Activated CD4-positive, alpha-beta T cell treated with anti-CD3 and anti-CD28 coated beads for 36 hours (primary cell): ENCODE measurements around the gene OFD1. TPM values are rescaled to one million over a fixed set of nuclear protein-coding genes. Genes with fewer than 3 reads are reported as not detected.

ENCODE experiments used
- ATAC-seq: fragments of 200-7000 bp; cut with Tn5 transposase; one replicate; pipeline ENCODE4 v1.10.0; 2021; ENCODE audit warnings: mild to moderate bottlenecking, moderate library complexity
- CTCF ChIA-PET: fragments of 350-600 bp; sonication (Branson Sonifier 250); formaldehyde crosslinking; loops from one replicate; lab custom pipeline; 2021; ENCODE audit warnings: antibody characterized with exemption; lab: Charles Lee
- POLR2A ChIA-PET: fragments of 350-600 bp; sonication (Branson Sonifier 250); formaldehyde crosslinking; loops from one replicate; lab custom pipeline; 2021; ENCODE audit warnings: antibody characterized with exemption, inconsistent platforms; lab: Charles Lee
- DNase-seq: peaks from one replicate; pipeline ENCODE4 v3.0.0-alpha.2; 2020
- H3K27ac Mint-ChIP-seq: one replicate; pipeline ENCODE4 v1.8.0; 2021; ENCODE audit warnings: mixed read lengths
- H3K27me3 Mint-ChIP-seq: one replicate; pipeline ENCODE4 v1.8.0; 2021; ENCODE audit warnings: mixed read lengths
- H3K36me3 Mint-ChIP-seq: one replicate; pipeline ENCODE4 v1.8.0; 2021; ENCODE audit warnings: low read depth, mixed read lengths
- H3K4me1 Mint-ChIP-seq: one replicate; pipeline ENCODE4 v1.8.0; 2021; ENCODE audit warnings: mixed read lengths
- H3K4me3 Mint-ChIP-seq: one replicate; pipeline ENCODE4 v1.8.0; 2021; ENCODE audit warnings: mild to moderate bottlenecking, moderate library complexity, mixed read lengths
- H3K9me3 Mint-ChIP-seq: one replicate; pipeline ENCODE4 v1.8.0; 2021; ENCODE audit warnings: low read depth, mixed read lengths
- intact Hi-C, 2 experiments: fragments of 100-400 bp; cut with DNase I in 1 of 2; cut with micrococcal nuclease in 1 of 2; formaldehyde crosslinking; loops; one replicate each; pipeline versions ENCODE4 v1.14.2 to v1.15.1; 2022 to 2024; cut with DNase I, micrococcal nuclease
- total RNA-seq, 2 experiments: library from RNA; stranded (reverse); gene quantifications; one replicate each; pipeline ENCODE4 v1.2.3, GENCODE V29; 2021

The OFD1 gene
- total RNA-seq, 2 experiments from 2014 or later, result 28.0 to 32.4 TPM

- intact Hi-C loops, result no loop called here
- CTCF ChIA-PET, result no interaction called here
- peaks cover 70% of the 10 kb centered on the region for H3K4me1 Mint-ChIP-seq
- H3K4me3 Mint-ChIP-seq, result peak overlapping the region; percentile 10
- H3K27ac Mint-ChIP-seq, result peak overlapping the region; percentile 69
- ATAC-seq (no peak), DNase-seq (no peak)
- no peaks in the 10 kb centered on the region for H3K9me3 Mint-ChIP-seq
- POLR2A ChIA-PET, result no interaction called here
- peaks cover 25% of the 10 kb centered on the region for H3K36me3 Mint-ChIP-seq
- H3K27me3 Mint-ChIP-seq, result no peaks in the 10 kb centered on the region
Observed at GRCh38 chrX:13693341-13693961, 41.1 kb upstream of the OFD1 start.

GRCh38 chrX:13694359-13694758 is 40.2 kb upstream of the OFD1 start:
- DNase-seq (no peak), ATAC-seq (no peak)
- Mint-ChIP-seq H3K9me3 (no peaks in the 10 kb centered on the region), H3K27ac (no peak overlapping the region), H3K4me3 (no peak overlapping the region), H3K27me3 (no peaks in the 10 kb centered on the region), H3K36me3 (peaks cover 25% of the 10 kb centered on the region), H3K4me1 (peaks cover 78% of the 10 kb centered on the region)
- CTCF ChIA-PET, result interaction anchor here (1.4 kb wide), 1 partner anchor 55 kb away, joined by 4 read pairs; no protein-coding TSS in a partner anchor
- intact Hi-C loops, result no loop called here
- POLR2A ChIA-PET, result interaction anchor here (1.1 kb wide), 1 partner anchor 736 kb away, joined by 3 read pairs; no protein-coding TSS in a partner anchor

DNA sequence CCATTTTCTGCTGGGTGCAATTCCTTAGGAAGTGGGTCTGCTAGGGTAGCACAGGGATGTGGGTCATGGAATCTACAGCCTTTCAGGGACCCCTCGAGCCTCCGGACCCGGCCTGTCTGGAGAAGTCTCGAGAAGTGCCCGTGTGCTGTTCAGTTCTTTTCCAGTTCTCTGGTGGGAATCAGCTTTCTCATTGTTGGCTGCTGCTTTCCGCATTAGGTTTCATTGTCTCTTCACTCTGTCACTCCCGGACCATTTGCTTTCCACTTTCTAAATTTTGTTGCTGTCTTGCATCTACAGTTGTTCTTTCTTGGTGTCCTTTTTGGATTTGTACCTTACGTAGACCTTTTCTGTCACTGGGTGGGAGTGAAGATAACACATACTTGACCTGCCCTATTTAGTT is 39.6 kb upstream of the OFD1 start:
- ChIA-PET CTCF (interaction anchor here (1.4 kb wide), 1 partner anchor 54 kb away, joined by 4 read pairs; no protein-coding TSS in a partner anchor), POLR2A (interaction anchor here (1.1 kb wide), 1 partner anchor 737 kb away, joined by 3 read pairs; no protein-coding TSS in a partner anchor)
- ATAC-seq, result no peak
- intact Hi-C loops, result no loop called here
- H3K36me3 Mint-ChIP-seq, result peaks cover 23% of the 10 kb centered on the region
- H3K4me1 Mint-ChIP-seq, result peaks cover 80% of the 10 kb centered on the region
- no peaks in the 10 kb centered on the region for H3K9me3 Mint-ChIP-seq
- no peak overlapping the region for H3K27ac Mint-ChIP-seq
- no peak for DNase-seq
- no peaks in the 10 kb centered on the region for H3K27me3 Mint-ChIP-seq
- no peak overlapping the region for H3K4me3 Mint-ChIP-seq

GRCh38 chrX:13695601-13696115 is 38.9 kb upstream of the OFD1 start:
- ChIA-PET CTCF (interaction anchor here (0.8 kb wide), 1 partner anchor 26 kb away, joined by 5 read pairs; no protein-coding TSS in a partner anchor), POLR2A (interaction anchor here (1.1 kb wide), 1 partner anchor 738 kb away, joined by 3 read pairs; no protein-coding TSS in a partner anchor)
- H3K4me3 Mint-ChIP-seq, result no peak overlapping the region
- no peaks in the 10 kb centered on the region for H3K9me3 Mint-ChIP-seq
- no peak overlapping the region for H3K27ac Mint-ChIP-seq
- H3K4me1 Mint-ChIP-seq, result peaks cover 75% of the 10 kb centered on the region
- intact Hi-C loops, result no loop called here
- no peaks in the 10 kb centered on the region for H3K27me3 Mint-ChIP-seq
- peaks cover 21% of the 10 kb centered on the region for H3K36me3 Mint-ChIP-seq
- no peak for ATAC-seq
- DNase-seq, result no peak

GRCh38 chrX:13697455-13697854 is 37.1 kb upstream of the OFD1 start:
- CTCF ChIA-PET, result interaction anchor here (1.1 to 1.3 kb wide), 2 partner anchors 39 to 42 kb away, joined by 3 to 5 read pairs; no protein-coding TSS in a partner anchor
- DNase-seq (no peak), ATAC-seq (peak; percentile 43)
- Mint-ChIP-seq H3K27ac (peak overlapping the region; percentile 79), H3K9me3 (no peaks in the 10 kb centered on the region), H3K4me1 (peaks cover 76% of the 10 kb centered on the region), H3K36me3 (peaks cover 28% of the 10 kb centered on the region), H3K4me3 (no peak overlapping the region), H3K27me3 (no peaks in the 10 kb centered on the region)
- intact Hi-C loops, result no loop called here
- POLR2A ChIA-PET, result no interaction called here

DNA sequence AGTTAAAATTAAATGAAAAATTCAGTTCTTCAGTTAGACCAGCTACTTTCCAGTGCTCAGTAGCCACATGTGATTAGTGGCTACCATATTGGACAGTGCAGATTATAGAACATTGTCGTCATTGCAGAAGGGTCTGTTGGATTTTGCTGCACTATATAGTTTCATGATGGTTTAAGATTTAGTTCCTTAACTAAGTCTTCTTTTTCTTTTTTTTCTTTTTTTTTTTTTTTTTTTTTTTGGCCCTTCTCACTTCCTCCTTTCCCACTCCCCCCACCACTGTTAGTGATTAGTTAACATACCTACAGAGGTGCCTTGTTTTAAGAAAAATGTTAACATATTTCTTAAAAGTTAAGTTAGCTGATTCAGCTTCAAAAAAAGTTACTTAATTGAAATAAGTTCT is 36.6 kb upstream of the OFD1 start:
- CTCF ChIA-PET, result interaction anchor here (1.1 to 1.3 kb wide), 2 partner anchors 38 to 42 kb away, joined by 3 to 5 read pairs; no protein-coding TSS in a partner anchor
- peaks cover 75% of the 10 kb centered on the region for H3K4me1 Mint-ChIP-seq

DNA sequence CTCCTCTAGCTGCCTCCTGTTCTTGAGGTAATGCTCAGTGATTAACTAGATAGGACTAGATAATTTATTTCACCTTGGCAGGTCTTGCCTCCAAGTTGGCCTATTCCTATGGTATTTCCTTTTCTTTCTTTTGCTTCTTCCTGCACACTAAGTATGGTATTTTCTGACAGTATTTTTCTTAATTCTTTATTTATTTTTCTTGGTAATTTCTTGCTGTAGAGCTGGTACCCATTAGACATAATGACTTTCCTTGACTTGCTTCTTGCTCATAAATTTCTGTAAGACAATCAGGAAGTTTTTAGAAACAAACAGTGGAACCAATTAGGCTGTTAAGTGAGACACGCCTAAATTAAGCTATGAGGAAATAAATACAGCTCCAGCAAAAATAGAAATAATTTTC is 36.1 kb upstream of the OFD1 start:
- H3K4me1 Mint-ChIP-seq, result peaks cover 75% of the 10 kb centered on the region
- no peaks in the 10 kb centered on the region for H3K27me3 Mint-ChIP-seq
- intact Hi-C loops, result no loop called here
- H3K4me3 Mint-ChIP-seq, result no peak overlapping the region
- peaks cover 26% of the 10 kb centered on the region for H3K36me3 Mint-ChIP-seq
- ChIA-PET CTCF (interaction anchor here (1.1 to 1.3 kb wide), 2 partner anchors 38 to 41 kb away, joined by 3 to 5 read pairs; no protein-coding TSS in a partner anchor), POLR2A (no interaction called here)
- H3K9me3 Mint-ChIP-seq, result no peaks in the 10 kb centered on the region
- ATAC-seq (no peak), DNase-seq (no peak)
- no peak overlapping the region for H3K27ac Mint-ChIP-seq

More for the DNA sequence above, 36.6 kb upstream of the OFD1 start:
- ATAC-seq (no peak), DNase-seq (no peak)
- POLR2A ChIA-PET, result no interaction called here
- Mint-ChIP-seq H3K36me3 (peaks cover 26% of the 10 kb centered on the region), H3K9me3 (no peaks in the 10 kb centered on the region), H3K27me3 (no peaks in the 10 kb centered on the region), H3K4me3 (no peak overlapping the region), H3K27ac (no peak overlapping the region)
- intact Hi-C loops, result no loop called here

- CTCF ChIA-PET, result no interaction called here
- ATAC-seq (peak; percentile 45), DNase-seq (peak; percentile 14)
- peaks cover 30% of the 10 kb centered on the region for H3K36me3 Mint-ChIP-seq
- no peaks in the 10 kb centered on the region for H3K27me3 Mint-ChIP-seq
- no peaks in the 10 kb centered on the region for H3K9me3 Mint-ChIP-seq
- no peak overlapping the region for H3K4me3 Mint-ChIP-seq
- H3K27ac Mint-ChIP-seq, result no peak overlapping the region
- peaks cover 74% of the 10 kb centered on the region for H3K4me1 Mint-ChIP-seq
- POLR2A ChIA-PET, result no interaction called here
- intact Hi-C loops, result no loop called here
Observed at GRCh38 chrX:13699183-13699826, 35.2 kb upstream of the OFD1 start.

DNA sequence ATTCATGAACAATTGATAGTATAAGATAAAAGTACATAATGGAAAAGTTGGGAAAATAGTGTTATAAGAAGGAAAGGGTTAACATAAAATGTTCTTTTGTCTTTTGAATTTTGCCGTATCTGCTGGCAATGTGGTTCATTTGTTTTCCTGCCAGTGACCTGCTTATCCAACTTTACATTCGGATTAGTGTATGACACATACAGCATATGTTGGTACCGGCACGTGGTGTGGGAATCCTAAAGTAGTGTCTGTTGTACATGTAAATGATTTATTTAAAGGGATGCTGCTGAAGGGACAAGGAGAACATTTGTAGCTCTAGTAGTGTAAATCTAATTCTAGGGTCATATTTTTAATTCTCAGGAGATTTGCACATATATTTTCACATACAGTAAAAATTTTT is 34.2 kb upstream of the OFD1 start:
- ChIA-PET CTCF (no interaction called here), POLR2A (no interaction called here)
- no peaks in the 10 kb centered on the region for H3K9me3 Mint-ChIP-seq
- peaks cover 26% of the 10 kb centered on the region for H3K36me3 Mint-ChIP-seq
- intact Hi-C loops, result no loop called here
- peaks cover 64% of the 10 kb centered on the region for H3K4me1 Mint-ChIP-seq
- no peak overlapping the region for H3K4me3 Mint-ChIP-seq
- no peak for DNase-seq
- H3K27me3 Mint-ChIP-seq, result no peaks in the 10 kb centered on the region
- H3K27ac Mint-ChIP-seq, result no peak overlapping the region
- ATAC-seq, result no peak

- peaks cover 23% of the 10 kb centered on the region for H3K36me3 Mint-ChIP-seq
- peak overlapping the region; percentile 32 for H3K27ac Mint-ChIP-seq
- intact Hi-C loops, result no loop called here
- ATAC-seq (no peak), DNase-seq (no peak)
- H3K9me3 Mint-ChIP-seq, result no peaks in the 10 kb centered on the region
- H3K4me3 Mint-ChIP-seq, result no peak overlapping the region
- peaks cover 52% of the 10 kb centered on the region for H3K4me1 Mint-ChIP-seq
- ChIA-PET CTCF (no interaction called here), POLR2A (interaction anchor here (0.6 kb wide), 1 partner anchor 12 kb away, joined by 4 read pairs; no protein-coding TSS in a partner anchor)
- H3K27me3 Mint-ChIP-seq, result no peaks in the 10 kb centered on the region
Observed at GRCh38 chrX:13702111-13702789, 32.3 kb upstream of the OFD1 start.

- ATAC-seq (peak; percentile 76), DNase-seq (no peak)
- CTCF ChIA-PET, result no interaction called here
- no peaks in the 10 kb centered on the region for H3K27me3 Mint-ChIP-seq
- H3K27ac Mint-ChIP-seq, result peak overlapping the region; percentile 85
- intact Hi-C loops, result no loop called here
- H3K9me3 Mint-ChIP-seq, result no peaks in the 10 kb centered on the region
- no peak overlapping the region for H3K4me3 Mint-ChIP-seq
- peaks cover 26% of the 10 kb centered on the region for H3K36me3 Mint-ChIP-seq
- peaks cover 46% of the 10 kb centered on the region for H3K4me1 Mint-ChIP-seq
- POLR2A ChIA-PET, result interaction anchor here (0.6 kb wide), 1 partner anchor 11 kb away, joined by 4 read pairs; no protein-coding TSS in a partner anchor
Observed at GRCh38 chrX:13703135-13703534, 31.4 kb upstream of the OFD1 start.
